Measurements from ENCODE around the gene EDRF1. TPM values are rescaled to one million over a fixed set of nuclear protein-coding genes. Genes with fewer than 3 reads are reported as not detected.

The EDRF1 gene
- total and polyA plus RNA-seq, 2 experiments from 2014 or later, result 10.1 to 28.9 TPM

- 95% methylated on average over 2 of the region's 2 CpGs for WGBS (ENCODE audit: low lambda C conversion rate, missing lambda C conversion rate)
- no peak overlapping the region for H3K27ac ChIP-seq
These were observed 46.3 kb downstream of the EDRF1 start for GRCh38 chr10:125765835-125766234.

GRCh38 chr10:125766511-125766910 is 47.0 kb downstream of the EDRF1 start:
- H2AFZ ChIP-seq, result no peak overlapping the region
- H3K9me2 ChIP-seq (replicated peaks; ENCODE audit: insufficient read depth), result no peaks in the 10 kb centered on the region
- H3K27me3 ChIP-seq, result no peaks in the 10 kb centered on the region
- DNase-seq (ENCODE audit: low spot score), result no peak
- H3K9me3 ChIP-seq (ENCODE audit: low read depth), result no peaks in the 10 kb centered on the region
- H3K79me2 ChIP-seq, result no peaks in the 10 kb centered on the region
- TF ChIP-seq EZH2 (IDR thresholded peaks at IDR 0.05; ENCODE audit: borderline replicate concordance), result no peak
- TF ChIP-seq CTCF (IDR thresholded peaks at IDR 0.05; ENCODE audit: poor library complexity), result no peak
- TF ChIP-seq EZH2phosphoT487 (IDR thresholded peaks at IDR 0.05; ENCODE audit: low read depth, severe bottlenecking, unreplicated experiment), result no peak
- H3K4me2 ChIP-seq, result no peak overlapping the region
- no peak overlapping the region for H3K4me3 ChIP-seq
- H3K27ac ChIP-seq, result no peak overlapping the region
- H3K4me1 ChIP-seq (ENCODE audit: insufficient read depth), result no peaks in the 10 kb centered on the region
- WGBS (ENCODE audit: low lambda C conversion rate, missing lambda C conversion rate), result 98% methylated on average over 4 of the region's 4 CpGs
- H3K36me3 ChIP-seq (replicated peaks; ENCODE audit: insufficient read depth, low read depth), result no peaks in the 10 kb centered on the region
- H4K20me1 ChIP-seq (ENCODE audit: insufficient read depth, poor library complexity, severe bottlenecking), result no peaks in the 10 kb centered on the region

More at GRCh38 chr10:125765835-125766234, 46.3 kb downstream of the EDRF1 start:
- TF ChIP-seq EZH2phosphoT487 (IDR thresholded peaks at IDR 0.05; ENCODE audit: low read depth, severe bottlenecking, unreplicated experiment) (no peak), CTCF (IDR thresholded peaks at IDR 0.05; ENCODE audit: poor library complexity) (no peak), EZH2 (IDR thresholded peaks at IDR 0.05; ENCODE audit: borderline replicate concordance) (no peak)
- H3K4me1 ChIP-seq (ENCODE audit: insufficient read depth), result no peaks in the 10 kb centered on the region
- no peak for DNase-seq (ENCODE audit: low spot score)
- H2AFZ ChIP-seq, result no peak overlapping the region
- H3K36me3 ChIP-seq (replicated peaks; ENCODE audit: insufficient read depth, low read depth), result no peaks in the 10 kb centered on the region
- no peaks in the 10 kb centered on the region for H3K27me3 ChIP-seq
- H3K9me2 ChIP-seq (replicated peaks; ENCODE audit: insufficient read depth), result no peaks in the 10 kb centered on the region
- no peak overlapping the region for H3K4me2 ChIP-seq
- H4K20me1 ChIP-seq (ENCODE audit: insufficient read depth, poor library complexity, severe bottlenecking), result no peaks in the 10 kb centered on the region
- H3K9me3 ChIP-seq (ENCODE audit: low read depth), result no peaks in the 10 kb centered on the region
- no peak overlapping the region for H3K4me3 ChIP-seq
- no peaks in the 10 kb centered on the region for H3K79me2 ChIP-seq

GRCh38 chr10:125768219-125768855 is 48.8 kb downstream of the EDRF1 start:
- Histone ChIP-seq H4K20me1 (ENCODE audit: insufficient read depth, poor library complexity, severe bottlenecking) (no peaks in the 10 kb centered on the region), H3K27me3 (no peaks in the 10 kb centered on the region), H2AFZ (no peak overlapping the region), H3K9me2 (replicated peaks; ENCODE audit: insufficient read depth) (no peaks in the 10 kb centered on the region), H3K36me3 (replicated peaks; ENCODE audit: insufficient read depth, low read depth) (no peaks in the 10 kb centered on the region), H3K79me2 (no peaks in the 10 kb centered on the region), H3K4me3 (no peak overlapping the region), H3K9me3 (ENCODE audit: low read depth) (no peaks in the 10 kb centered on the region), H3K27ac (no peak overlapping the region), H3K4me1 (ENCODE audit: insufficient read depth) (no peaks in the 10 kb centered on the region), H3K4me2 (no peak overlapping the region)
- 74% methylated on average over 4 of the region's 4 CpGs for WGBS (ENCODE audit: low lambda C conversion rate, missing lambda C conversion rate)
- TF ChIP-seq EZH2phosphoT487 (IDR thresholded peaks at IDR 0.05; ENCODE audit: low read depth, severe bottlenecking, unreplicated experiment), result no peak
- no peak for TF ChIP-seq EZH2 (IDR thresholded peaks at IDR 0.05; ENCODE audit: borderline replicate concordance)
- no peak for TF ChIP-seq CTCF (IDR thresholded peaks at IDR 0.05; ENCODE audit: poor library complexity)
- no peak for DNase-seq (ENCODE audit: low spot score)

Measured in hepatocyte (in vitro differentiated cells).